Stimulated activated CD8-positive, alpha-beta memory T cell treated with anti-CD3 and anti-CD28 coated beads, Interleukin-15, amount 100 ng/mL, for 1 hour (primary cell): Measurements from ENCODE around the gene OR6J1.
"Not testable (repeated sequence)": the region's sequence is repeated elsewhere in the genome, so short reads cannot be mapped to it uniquely, and the experiment has no call there.

Source experiments
- DNase-seq: peaks from one replicate; pipeline ENCODE4 v3.0.0-alpha.2; 2020; ENCODE audit warnings: low read depth

The OR6J1 gene

DNA sequence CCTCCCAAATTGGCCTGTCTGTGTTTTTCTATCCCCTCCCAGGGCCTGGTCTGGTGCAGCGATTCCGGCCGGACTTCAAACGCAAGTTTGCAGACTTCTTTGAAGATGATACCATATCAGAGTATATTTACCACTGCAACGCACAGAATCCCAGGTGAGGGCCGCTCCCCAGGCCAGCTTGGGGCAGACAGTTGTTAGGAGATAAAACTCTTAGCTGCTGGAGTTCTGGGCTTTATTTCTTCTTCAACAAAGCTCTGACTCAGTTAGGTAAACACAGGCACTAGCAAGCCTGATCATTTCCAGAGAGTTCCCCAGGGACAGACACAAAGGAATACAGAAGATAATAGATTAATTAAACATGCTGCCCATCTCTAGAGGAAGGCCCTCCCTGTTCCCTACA lies 37.8 kb downstream of the OR6J1 start:
- DNase-seq: no peak

DNA sequence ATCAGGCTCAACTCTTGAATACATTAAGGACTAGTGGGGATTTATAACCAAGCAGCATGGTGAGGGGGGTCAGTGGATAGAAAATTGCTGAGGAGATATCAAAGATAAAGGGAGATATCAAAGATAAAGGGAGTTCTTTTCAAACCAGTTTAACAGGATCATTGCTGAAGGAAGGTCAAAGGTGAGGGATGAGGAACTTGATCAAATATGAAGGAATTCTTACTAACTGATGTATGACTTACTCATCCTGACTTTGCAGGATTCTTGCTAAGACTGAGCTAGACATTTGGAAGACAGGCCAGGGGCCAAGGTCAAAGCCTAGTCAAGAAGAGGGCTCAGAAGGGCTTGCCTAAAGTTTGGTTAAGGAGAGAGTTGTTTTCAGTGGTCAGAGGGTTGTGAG lies 41.3 kb downstream of the OR6J1 start:
- no peak for DNase-seq

GRCh38 chr14:22601996-22602395 lies 42.2 kb downstream of the OR6J1 start:
- DNase-seq: no peak

DNA sequence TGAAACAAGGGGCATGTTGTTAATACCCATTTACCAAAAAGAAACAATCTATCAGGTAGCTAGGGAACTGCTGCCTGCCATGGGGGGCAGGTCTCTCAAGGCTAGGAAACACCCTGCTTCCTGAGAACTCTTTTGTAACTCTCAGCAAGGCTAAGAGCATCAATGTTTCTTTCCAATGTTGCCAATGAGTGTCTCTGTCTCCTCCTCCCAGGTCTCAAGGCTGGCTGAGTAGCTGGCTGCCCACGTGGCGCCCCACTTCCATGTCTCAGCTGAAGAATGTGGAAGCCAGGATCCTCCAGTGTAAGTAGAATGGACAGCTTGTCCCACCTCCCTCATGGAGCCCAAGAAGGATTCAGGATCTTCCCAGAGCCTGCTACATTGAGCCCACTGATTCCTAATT lies 42.7 kb downstream of the OR6J1 start:
- DNase-seq: no peak

GRCh38 chr14:22600027-22600426 lies 44.1 kb downstream of the OR6J1 start:
- no peak for DNase-seq

DNA sequence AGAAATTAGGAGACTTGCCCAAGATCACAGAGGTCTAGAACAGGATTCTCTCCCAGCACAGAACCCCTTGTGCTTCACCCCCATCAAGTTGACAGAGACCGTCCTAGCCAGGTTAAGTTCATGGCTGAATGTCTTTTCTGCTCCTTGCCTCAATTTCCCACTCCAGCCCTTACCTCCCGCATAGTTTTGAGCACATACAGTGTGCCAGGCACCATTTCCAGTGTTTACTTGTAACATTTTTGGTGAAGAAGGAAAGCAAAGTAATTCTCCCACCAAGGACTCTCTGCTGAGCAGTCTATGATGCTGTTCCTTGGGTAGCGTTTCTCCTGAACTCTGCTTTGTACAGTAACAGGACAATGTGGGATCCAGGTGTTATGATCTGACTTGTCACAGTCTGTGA lies 44.8 kb downstream of the OR6J1 start:
- DNase-seq: no peak

DNA sequence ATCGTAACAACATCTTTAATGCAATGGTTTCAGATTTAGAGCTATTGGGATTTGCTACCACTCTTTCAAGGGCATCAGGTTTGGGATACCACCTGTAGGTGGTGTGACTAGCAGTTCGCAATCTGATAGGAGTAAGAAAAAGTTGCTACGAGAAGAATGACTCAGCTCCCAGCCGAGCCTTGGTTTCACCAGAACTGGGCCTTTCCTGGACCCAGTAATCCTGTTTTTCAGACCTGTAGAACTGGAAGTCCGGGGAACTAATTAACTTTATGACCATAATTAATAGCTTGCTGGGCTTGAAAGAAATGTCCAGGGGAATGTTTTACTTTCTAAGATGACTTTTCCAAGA lies 45.3 kb downstream of the OR6J1 start:
- no peak for DNase-seq

- no peak for DNase-seq
Measured at GRCh38 chr14:22598099-22598895, 45.9 kb downstream of the OR6J1 start, which contains the start of gene ABHD4. TSS of gene ABHD4 (plus strand) at chr14:22598300. CDS start at chr14:22598307, 7 bp downstream.

DNA sequence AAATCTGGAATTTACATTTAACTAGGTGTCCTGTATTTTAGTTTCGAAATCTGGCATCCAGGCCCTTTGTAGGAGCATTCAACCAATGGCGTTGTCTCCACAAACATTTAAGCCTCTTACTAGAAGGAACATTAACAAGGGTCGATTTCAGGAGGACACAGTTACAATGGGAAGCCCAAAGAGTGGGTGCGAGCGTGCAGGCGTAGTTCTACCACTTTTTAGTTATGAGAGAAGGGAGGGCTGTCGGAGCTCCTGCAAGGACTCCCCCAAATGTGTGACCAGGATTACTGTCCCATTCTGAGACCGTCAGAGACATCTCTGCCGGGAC lies 46.4 kb downstream of the OR6J1 start:
- no peak for DNase-seq

DNA sequence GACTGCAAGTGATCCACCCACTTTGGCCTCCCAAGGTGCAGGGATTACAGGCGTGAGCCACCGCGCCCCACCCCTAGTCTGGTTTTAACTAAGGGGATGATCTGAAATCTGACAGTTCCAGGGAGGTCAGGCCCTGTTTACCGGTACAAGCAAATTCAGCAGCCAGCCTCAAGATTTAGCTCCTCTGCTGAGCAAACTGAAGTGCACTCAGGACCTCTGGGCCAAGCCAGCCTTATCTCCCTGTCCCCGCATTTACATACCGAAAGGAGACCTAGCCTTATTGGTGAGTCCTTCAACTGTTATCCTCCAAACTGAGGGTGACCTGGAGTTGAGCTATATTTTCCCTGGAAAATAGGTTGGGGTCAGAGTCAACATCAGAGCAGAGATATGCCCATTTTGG lies 46.9 kb downstream of the OR6J1 start:
- no peak for DNase-seq

DNA sequence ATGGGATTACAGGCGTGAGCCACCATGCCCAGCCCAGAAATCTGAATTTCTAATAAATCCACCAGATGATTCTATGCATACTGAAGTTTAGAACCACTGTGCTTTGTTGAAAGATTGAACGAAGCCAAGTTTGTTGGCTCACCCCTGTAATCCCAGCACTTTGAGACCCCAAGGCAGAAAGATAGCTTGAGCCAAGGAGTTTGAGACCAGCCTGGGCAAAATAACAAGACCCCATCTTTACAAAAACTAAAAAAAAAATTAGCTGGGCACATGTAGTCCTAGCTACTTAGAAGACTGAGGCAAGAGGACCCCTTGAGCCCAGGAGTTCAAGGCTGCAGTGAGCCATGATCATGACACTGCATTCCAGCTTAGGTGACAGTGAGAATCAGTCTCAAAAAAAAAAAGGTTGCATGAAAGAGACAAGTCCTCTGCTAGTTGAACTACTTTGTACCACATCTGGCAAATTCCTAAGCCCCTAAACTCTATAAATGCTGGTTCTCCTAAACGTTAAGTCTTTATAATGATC lies 47.7 kb downstream of the OR6J1 start:
- DNase-seq: no peak

- no peak for DNase-seq
Measured at GRCh38 chr14:22594156-22594716, 49.9 kb downstream of the OR6J1 start.

DNA sequence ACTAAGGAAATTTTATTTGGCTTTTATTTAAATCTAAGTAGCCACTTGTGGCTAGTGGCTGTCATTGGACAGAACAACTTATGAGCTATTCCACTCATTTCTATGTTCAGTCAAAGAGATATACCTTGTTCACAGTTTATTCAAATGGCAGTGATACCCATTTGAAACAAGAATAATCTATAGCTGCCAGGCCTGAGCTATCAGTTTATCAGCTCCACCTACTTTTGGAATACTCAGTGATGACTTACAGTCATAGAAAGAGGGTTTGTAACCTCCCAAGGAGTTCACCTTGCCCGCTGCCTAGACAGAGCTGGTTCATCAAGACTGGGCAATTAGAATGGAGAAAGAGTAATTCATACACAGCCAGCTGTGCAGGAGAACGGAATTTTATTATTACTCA lies 50.6 kb downstream of the OR6J1 start:
- no peak for DNase-seq

DNA sequence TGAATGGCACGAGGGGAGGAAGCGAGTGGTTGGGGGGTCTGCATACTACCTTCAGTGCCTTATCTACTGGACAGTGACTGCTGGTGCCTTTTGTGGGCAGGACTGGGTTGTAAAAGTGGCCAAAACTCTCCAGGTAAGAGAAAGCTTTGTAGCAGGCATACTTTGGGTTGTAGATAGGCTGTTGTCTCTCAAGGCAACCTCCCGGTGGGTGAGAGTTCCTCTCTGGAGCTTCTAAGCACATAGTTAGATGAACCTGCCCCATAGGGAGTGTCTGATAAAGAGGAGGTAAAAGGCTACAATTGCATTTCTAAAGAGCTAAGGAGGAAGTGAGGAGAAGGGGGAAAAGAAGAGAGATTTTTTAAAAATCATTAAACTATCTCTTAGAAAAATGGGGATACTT lies 51.0 kb downstream of the OR6J1 start:
- no peak for DNase-seq

DNA sequence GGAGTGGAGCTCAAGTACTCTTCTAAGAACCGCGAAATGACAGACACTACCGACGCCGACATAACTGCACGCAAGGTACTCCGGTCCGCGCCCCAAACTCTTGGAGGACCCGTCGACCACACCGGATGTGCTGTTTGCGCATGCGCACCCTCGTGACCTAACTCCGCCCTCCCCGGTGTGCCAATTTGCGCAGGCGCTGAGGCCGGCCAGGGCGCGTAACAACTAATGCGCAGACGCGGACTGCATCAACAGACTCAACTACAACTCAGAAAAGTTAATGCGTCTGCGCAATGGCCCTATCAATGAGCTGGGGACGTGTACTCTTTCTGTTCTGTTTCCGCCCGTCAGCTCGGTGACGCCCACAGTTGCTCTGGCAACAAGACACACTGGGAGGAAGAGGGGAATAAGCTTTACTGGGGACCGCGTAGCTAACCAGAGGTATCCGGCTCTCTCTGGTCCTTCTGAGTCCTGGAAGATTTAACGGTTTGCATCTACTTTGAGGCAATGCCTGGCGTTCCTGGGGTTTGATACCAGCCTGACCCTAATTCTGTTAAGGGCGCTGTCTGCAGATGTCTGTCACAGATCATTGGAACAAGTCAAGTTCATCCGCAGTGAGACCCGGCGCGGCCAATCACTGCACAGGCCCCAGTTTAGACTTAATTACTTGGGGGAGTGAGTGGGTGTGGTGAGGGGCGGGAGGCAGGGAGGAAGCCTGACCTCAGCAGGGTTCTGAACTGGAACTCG lies 54.9 kb downstream of the OR6J1 start, which contains the start of gene DAD1:
Gene DAD1, minus strand, starts transcription at position 129 of the 744 bp plus-strand sequence. Its CDS starts 67 bp downstream, at position 62.
- peak; percentile 99 for DNase-seq

DNA sequence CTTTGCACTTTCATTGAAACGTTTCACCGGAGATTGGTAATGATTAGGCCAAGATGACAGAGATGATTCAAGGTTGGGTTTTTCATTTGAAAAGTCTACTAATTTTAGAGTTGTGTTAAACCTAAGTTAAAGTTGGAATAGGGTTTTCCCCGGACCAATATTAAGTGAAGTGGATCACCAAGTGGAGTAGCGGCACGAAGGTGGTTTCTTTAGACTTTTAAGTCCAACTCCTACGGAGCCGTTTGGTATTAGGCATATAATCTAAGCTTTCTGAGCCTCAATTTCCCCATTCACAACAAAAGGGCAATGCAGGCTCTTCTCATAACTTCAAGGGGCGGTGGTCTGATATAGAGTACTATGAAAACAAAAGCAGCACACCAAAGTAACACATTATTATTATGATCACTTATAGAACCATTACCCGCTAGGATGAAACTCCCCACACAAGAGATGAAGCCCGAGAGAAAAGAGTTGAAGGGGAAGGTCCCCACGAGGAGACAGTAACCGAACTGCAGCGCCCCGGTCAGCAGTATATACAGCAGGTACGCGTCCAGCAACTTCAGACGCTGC lies 55.5 kb downstream of the OR6J1 start:
- no peak for DNase-seq

- not testable (repeated sequence) for DNase-seq
Measured at GRCh38 chr14:22587677-22588422, 56.3 kb downstream of the OR6J1 start.

GRCh38 chr14:22587247-22587646 lies 56.9 kb downstream of the OR6J1 start:
- no peak for DNase-seq

DNA sequence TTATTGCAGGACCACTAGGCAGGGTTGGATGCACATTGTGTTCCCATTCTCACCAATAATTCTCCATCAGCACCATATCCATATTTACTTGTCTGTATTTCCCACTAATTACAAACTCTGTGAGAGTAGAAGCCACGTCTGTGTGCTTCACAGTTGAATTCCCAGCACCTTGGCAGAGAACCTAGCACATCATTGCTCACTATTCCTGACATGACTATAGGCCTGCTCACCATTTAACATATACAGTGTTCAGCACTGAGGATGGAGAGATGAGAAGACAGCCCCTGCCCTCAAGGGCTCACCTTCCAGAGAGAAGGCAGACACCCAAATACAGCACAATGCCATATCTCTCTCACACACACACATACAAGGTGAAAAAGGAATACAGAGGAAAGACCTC lies 60.2 kb downstream of the OR6J1 start:
- DNase-seq: no peak
